ENCODE measurements around the gene FAM216A.
A peak's percentile ranks its signal among the peaks of the same experiment; 100 is the strongest.
"Not testable (repeated sequence)": the region's sequence is repeated elsewhere in the genome, so short reads cannot be mapped to it uniquely, and the experiment has no call there.

FAM216A gene

DNA sequence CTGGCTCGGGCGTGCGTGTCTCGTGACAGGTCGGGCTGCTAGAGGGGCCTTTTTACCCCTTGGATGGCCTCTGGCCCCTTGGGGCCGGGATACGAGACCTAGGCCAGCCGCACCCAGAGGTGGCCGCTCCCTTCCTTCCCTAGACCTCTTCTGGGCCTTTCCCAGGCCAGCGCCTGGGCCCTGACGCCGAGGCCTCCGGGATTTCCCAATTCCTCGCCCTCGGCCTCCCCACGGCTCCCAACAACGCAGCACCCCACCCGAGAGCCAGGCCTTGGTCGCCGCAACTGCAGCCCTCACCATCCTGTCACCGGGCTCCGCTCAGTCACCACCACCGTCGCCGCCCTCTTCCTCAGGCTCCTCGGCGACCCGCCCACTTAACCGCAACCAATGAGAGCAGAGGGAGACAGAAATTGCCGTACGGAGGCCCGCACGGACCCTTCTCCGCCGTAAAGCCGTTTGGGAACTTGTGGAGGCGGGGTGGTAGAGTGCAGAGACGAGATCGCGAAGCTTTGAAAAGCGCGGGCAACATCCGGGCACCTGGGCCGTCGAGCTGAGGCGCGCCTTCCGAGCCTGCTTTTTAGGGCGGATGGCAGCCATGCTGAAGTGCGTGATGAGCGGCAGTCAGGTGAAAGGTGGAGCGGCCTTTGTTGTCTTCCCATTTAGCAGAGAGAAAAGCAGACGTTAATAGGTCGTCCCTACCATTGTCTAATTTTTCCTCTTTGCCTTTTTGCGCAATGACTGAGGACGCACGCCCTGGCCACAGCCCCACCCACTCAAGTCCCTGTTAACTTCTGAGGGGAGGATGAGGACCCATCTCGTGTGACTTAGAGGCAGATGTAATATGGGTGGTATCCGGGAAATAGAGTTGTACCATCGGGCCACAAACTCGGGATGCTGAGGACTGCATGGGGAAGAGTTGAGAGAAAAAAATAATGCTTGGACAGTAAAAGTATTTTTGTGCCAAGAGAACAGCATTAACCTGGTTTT is 33.4 kb downstream of the FAM216A start, which contains the start of the genes RAD9B and VPS29:
RAD9B (plus strand) TSS at position 580 of the 987 bp plus-strand sequence; CDS start at position 587, 7 bp downstream.
VPS29 (minus strand) TSS at position 360 of the 987 bp plus-strand sequence; CDS start at position 300, 60 bp downstream.
- FAIRE-seq, result peak; percentile 87

GRCh38 chr12:110503432-110503831 is 34.8 kb downstream of the FAM216A start:
- no peak for FAIRE-seq

- no peak for FAIRE-seq
These were observed 36.7 kb downstream of the FAM216A start for GRCh38 chr12:110505332-110505731.

DNA sequence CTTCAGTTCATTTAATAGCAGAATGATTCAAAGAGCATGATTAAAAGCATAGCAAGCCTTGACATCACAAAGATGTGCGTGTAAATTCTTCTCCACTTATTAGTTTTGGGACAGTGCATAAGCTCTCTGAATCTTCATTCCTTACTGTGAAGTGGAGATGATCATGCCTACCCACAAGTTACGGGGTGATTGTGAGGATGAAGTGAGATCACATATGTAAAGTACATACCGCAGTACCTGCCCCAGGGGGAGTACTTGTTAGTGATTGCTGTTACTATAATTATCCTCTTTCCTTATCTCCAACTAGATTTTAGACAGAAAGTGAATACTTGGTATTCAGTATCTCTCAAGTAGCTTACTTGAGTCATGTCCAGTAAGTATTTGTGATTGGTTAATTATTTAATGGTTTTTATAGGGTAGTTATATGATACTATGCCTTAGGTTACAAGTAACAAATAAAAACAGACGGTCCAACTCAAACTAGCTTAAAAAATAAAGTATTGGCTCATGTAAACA is 39.5 kb downstream of the FAM216A start:
- no peak for FAIRE-seq

GRCh38 chr12:110513842-110514241 is 45.2 kb downstream of the FAM216A start:
- no peak for FAIRE-seq

DNA sequence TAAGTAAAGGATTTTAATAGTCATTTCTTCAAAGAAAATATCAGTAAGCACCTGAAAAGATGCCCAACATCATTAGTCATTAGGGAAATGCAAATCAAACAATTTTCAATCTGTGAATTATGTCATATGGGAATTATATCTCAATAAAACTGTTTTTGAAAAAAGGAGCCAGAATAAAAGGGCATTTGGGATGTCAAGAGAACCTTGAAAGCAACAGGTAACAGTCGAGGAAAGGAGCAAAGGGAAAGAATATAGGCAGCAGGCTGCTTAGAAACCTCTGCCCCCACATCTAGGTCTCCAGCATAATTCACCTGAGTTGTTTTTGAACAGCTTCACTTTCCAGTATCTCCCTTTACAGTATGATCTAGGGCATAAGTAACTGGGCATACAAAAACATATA is 45.7 kb downstream of the FAM216A start:
- no peak for FAIRE-seq

DNA sequence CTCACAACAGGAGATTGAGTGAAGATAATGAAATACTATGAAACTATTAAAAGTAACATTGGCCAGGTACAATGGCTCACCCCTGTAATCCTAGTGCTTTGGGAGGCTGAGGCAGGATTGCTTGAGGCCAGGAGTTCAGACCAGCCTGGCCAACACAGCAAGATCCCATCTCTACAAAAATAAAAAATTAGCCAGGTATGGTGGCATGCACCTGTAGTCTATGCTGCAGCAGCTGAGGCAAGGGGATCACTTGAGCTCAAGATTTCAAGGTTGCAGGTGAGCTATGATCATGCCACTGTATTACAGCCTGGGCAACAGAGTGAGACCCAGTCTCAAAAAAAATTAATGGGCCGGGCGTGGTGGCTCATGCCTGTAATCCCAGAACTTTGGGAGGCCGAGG is 48.4 kb downstream of the FAM216A start:
- FAIRE-seq, result no peak

GRCh38 chr12:110518014-110518413 is 49.4 kb downstream of the FAM216A start:
- FAIRE-seq, result not testable (repeated sequence)

GRCh38 chr12:110520876-110521712 is 52.4 kb downstream of the FAM216A start:
- FAIRE-seq, result not testable (repeated sequence)

- FAIRE-seq, result no peak
These were observed 59.7 kb downstream of the FAM216A start for GRCh38 chr12:110528277-110528839.

GRCh38 chr12:110530511-110530910 is 61.9 kb downstream of the FAM216A start:
- FAIRE-seq, result no peak

DNA sequence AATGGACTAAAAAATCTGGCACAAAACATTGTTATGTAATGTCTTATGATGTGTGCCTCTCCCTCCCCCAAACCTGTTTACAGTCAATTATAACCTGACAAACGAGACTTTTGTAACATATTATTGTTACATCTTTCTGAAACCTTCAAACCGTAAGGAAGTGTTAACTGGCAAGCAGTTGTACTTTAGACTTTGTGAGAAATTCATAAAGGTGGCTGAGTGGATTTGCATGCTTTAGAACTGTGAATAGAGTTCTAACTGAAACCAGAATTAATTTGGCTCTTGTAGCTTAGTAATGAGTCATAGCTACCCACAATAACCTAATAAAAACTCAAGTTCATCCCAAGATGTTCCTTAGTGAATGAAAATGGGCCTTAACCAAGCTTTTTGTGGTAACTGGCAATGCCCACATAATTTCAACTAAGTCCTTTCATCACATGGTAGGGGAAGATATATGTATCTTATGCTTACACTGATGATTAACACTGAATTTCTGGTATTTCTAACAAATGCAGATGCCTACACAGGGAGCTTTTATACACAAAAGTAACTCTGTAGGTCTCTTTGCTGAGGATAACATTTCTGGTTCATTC is 63.2 kb downstream of the FAM216A start:
- FAIRE-seq, result no peak

DNA sequence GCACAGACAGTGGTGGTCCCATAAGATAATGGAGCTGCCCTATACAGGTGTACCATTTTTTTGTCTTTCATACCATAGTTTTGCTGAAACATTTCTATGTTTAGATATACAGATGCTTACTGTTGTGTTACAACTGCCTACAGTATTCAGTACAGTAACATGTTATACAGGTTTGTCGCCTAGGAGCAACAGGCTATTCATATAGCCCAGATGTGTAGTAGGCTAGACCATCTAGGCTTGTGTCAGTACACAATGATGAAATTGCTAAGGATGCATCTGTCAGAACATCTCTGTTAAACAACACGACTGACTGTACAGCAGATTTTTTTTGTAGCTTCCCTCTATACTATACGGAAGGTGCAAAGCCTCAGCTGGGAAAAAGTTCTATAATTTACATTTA is 64.0 kb downstream of the FAM216A start:
- FAIRE-seq, result no peak

DNA sequence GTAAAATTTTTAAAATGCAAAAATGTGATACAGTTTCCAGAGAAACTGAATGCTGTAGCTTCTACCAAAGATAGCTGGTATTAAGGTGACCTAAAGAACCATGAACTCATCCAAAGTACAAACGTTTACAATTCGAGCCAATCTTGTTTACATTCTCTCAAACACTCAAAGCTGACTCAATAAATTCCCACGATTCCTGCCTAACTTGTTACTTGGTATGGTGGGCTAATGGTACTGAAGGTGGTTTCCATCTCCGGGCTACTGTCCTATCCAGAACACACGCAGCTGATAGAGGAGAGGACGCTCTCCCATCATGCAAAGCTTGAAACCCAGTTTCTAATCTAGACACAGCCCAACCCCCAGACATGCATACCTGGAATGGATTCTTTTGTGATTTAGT is 65.0 kb downstream of the FAM216A start:
- FAIRE-seq, result no peak

- no peak for FAIRE-seq
These were observed 66.2 kb downstream of the FAM216A start for GRCh38 chr12:110534811-110535210.

GRCh38 chr12:110536834-110537604 is 68.4 kb downstream of the FAM216A start:
- no peak for FAIRE-seq

GRCh38 chr12:110537605-110538409 is 69.2 kb downstream of the FAM216A start:
- no peak for FAIRE-seq

DNA sequence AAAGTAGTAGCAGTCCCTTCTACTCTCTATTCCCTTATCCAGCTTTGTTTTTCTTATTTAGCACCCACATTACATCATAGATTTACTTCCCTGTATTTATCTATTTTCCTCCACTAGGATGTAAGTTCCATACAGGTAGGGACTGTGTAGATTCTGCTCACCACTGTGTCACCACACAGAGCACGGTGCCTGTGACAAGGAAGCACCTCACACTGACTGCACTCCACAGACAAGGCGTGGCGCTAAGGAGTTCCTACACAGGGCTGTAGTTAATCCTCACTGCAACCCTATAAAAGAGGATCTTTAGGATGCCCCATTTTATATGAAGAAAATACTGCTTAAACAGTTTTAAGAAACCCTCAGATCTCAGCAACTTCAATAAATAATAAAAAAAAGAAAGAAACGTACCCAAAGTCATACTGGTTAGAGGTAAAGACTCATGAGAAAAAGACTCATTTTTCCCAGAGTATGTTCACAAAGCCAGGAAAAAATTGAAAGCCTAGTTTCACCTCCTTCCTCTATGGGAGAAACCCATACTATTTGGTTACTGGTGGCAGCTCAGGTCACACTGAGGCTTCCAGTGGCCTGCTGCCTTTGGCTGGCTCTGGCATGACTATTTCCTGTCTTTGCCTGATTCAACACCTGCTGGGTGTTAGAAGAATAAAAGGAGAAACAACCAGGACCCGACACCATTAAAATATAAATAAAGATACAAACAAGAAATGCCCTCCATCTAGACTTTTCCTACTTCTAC is 70.4 kb downstream of the FAM216A start:
- FAIRE-seq, result no peak

Measured in A204.1 (cell line).